ENCODE results near the gene KDM4F.

DNA sequence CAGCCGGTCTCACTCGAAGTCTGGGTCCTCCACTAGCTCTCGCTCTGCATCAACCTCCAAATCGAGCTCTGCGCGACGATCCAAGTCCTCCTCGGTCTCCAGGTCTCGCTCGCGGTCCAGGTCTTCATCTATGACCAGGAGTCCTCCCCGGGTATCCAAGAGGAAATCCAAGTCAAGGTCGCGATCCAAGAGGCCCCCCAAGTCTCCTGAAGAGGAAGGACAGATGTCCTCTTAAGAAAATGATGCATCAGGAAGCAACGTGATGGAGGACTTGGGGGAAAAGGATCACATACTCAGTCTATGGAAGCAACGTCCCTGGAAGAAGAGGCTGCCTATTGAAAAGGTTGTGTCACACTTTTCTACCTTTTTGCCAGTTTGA, 18.6 kb downstream of the KDM4F start:
- TF ChIP-seq ZNF384 (IDR thresholded peaks at IDR 0.05) (no peak), FOXM1 (IDR thresholded peaks at IDR 0.05; ENCODE audit: borderline replicate concordance) (no peak), TARDBP (IDR thresholded peaks at IDR 0.05) (no peak), SP1 (IDR thresholded peaks at IDR 0.05) (no peak), FOXA1 (IDR thresholded peaks at IDR 0.05) (no peak), HDGF (IDR thresholded peaks at IDR 0.05; ENCODE audit: borderline replicate concordance) (no peak), L3MBTL2 (conservative IDR thresholded peaks at IDR 0.05) (peak; percentile 15; the same call in 1 of the 2 replicates), BHLHE40 (IDR thresholded peaks at IDR 0.05; ENCODE audit: borderline replicate concordance) (no peak), LEF1 (IDR thresholded peaks at IDR 0.05; ENCODE audit: borderline replicate concordance) (no peak), ELF4 (IDR thresholded peaks at IDR 0.05) (no peak)

Data from HEK293T (cell line).